Measurements from ENCODE around the gene SCUBE1.

The SCUBE1 gene

GRCh38 chr22:43260331-43261231 lies 82.6 kb downstream of the SCUBE1 start:
- in situ Hi-C loops (cut with MboI; ENCODE audit: low pct_unique_long_range_greater_than_20kb, low sequenced_read_pairs, unreplicated experiment), result no loop called here
- TF ChIP-seq CTCF (IDR thresholded peaks at IDR 0.05; ENCODE audit: extremely low read depth, insufficient read depth, missing control alignments), result no peak
- DNase-seq (ENCODE audit: low spot score), result no peak

- no peak for DNase-seq (ENCODE audit: low spot score)
- in situ Hi-C loops (cut with MboI; ENCODE audit: low pct_unique_long_range_greater_than_20kb, low sequenced_read_pairs, unreplicated experiment), result no loop called here
- no peak for TF ChIP-seq CTCF (IDR thresholded peaks at IDR 0.05; ENCODE audit: extremely low read depth, insufficient read depth, missing control alignments)
Measured at GRCh38 chr22:43257961-43258360, 85.2 kb downstream of the SCUBE1 start.

- TF ChIP-seq CTCF (IDR thresholded peaks at IDR 0.05; ENCODE audit: extremely low read depth, insufficient read depth, missing control alignments), result no peak
- DNase-seq (ENCODE audit: low spot score), result no peak
- in situ Hi-C loops (cut with MboI; ENCODE audit: low pct_unique_long_range_greater_than_20kb, low sequenced_read_pairs, unreplicated experiment), result no loop called here
Measured at GRCh38 chr22:43257549-43257948, 85.6 kb downstream of the SCUBE1 start.

- no peak for TF ChIP-seq CTCF (IDR thresholded peaks at IDR 0.05; ENCODE audit: extremely low read depth, insufficient read depth, missing control alignments)
- in situ Hi-C loops (cut with MboI; ENCODE audit: low pct_unique_long_range_greater_than_20kb, low sequenced_read_pairs, unreplicated experiment), result no loop called here
- DNase-seq (ENCODE audit: low spot score), result no peak
Measured at GRCh38 chr22:43256976-43257545, 86.1 kb downstream of the SCUBE1 start.

- TF ChIP-seq CTCF (IDR thresholded peaks at IDR 0.05; ENCODE audit: extremely low read depth, insufficient read depth, missing control alignments), result no peak
- in situ Hi-C loops (cut with MboI; ENCODE audit: low pct_unique_long_range_greater_than_20kb, low sequenced_read_pairs, unreplicated experiment), result no loop called here
- no peak for DNase-seq (ENCODE audit: low spot score)
Measured at GRCh38 chr22:43256569-43256968, 86.6 kb downstream of the SCUBE1 start.

GRCh38 chr22:43255299-43255698 lies 87.9 kb downstream of the SCUBE1 start:
- DNase-seq (ENCODE audit: low spot score), result no peak
- in situ Hi-C loops (cut with MboI; ENCODE audit: low pct_unique_long_range_greater_than_20kb, low sequenced_read_pairs, unreplicated experiment), result no loop called here
- TF ChIP-seq CTCF (IDR thresholded peaks at IDR 0.05; ENCODE audit: extremely low read depth, insufficient read depth, missing control alignments), result no peak

Data from GM13977 (cell line).